Cardiac muscle cell (in vitro differentiated cells and primary cell): ENCODE measurements around the gene EPN2. TPM values are rescaled to one million over a fixed set of nuclear protein-coding genes. Genes with fewer than 3 reads are reported as not detected.
A peak's percentile ranks its signal among the peaks of the same experiment; 100 is the strongest.

Source experiments
- DNase-seq, 2 donors: peaks; one replicate each; pipeline versions ENCODE4 v3.0.0 to v3.0.0-alpha.2; 2010 to 2017; ENCODE audit warnings: low read depth in 1 of 2, low spot score in 1 of 2
- H3K27ac ChIP-seq: fragments of 200-600 bp; sonication (generic); 2 replicates; pipeline ENCODE4 v1.5.1; 2016
- H3K27me3 ChIP-seq: fragments of 200-600 bp; sonication (generic); 2 replicates; pipeline ENCODE4 v1.6.0; 2016; ENCODE audit warnings: control low read depth
- H3K36me3 ChIP-seq: fragments of 200-600 bp; sonication (generic); 2 replicates; pipeline ENCODE4 v1.5.1; 2016; ENCODE audit warnings: control low read depth
- H3K4me1 ChIP-seq: fragments of 200-600 bp; sonication (generic); 2 replicates; pipeline ENCODE4 v1.8.1; 2017; ENCODE audit warnings: low read depth, mild to moderate bottlenecking, mixed run types
- H3K4me3 ChIP-seq: fragments of 200-600 bp; sonication (generic); 2 replicates; pipeline ENCODE4 v1.5.1; 2016; ENCODE audit warnings: mild to moderate bottlenecking
- H3K9me3 ChIP-seq: fragments of 200-600 bp; sonication (generic); 2 replicates; pipeline ENCODE4 v1.5.1; 2017; ENCODE audit warnings: low read depth, mild to moderate bottlenecking, control low read depth
- polyA plus RNA-seq: library from polyadenylated mRNA; unstranded; fragments of >200 nt; fragmentation: Nextera tagmentation; extraction: Ambion mirVana; gene quantifications from 2 replicates; pipeline ENCODE4 v1.2.1, GENCODE V29; 2016
- total RNA-seq: library from RNA; depleted of rRNA; stranded (reverse); fragments of >200 nt; gene quantifications from 2 replicates; pipeline ENCODE4 v1.2.3, GENCODE V29; 2016
- TF ChIP-seq, protein P1 (sequence below): IDR thresholded peaks from 2 replicates; pipeline ENCODE4 v1.5.1; 2012; ENCODE audit warnings: low read depth, mild to moderate bottlenecking, low read length

EPN2 gene
- total and polyA plus RNA-seq, 2 experiments from 2014 or later, result 43.5 to 45.5 TPM

DNA sequence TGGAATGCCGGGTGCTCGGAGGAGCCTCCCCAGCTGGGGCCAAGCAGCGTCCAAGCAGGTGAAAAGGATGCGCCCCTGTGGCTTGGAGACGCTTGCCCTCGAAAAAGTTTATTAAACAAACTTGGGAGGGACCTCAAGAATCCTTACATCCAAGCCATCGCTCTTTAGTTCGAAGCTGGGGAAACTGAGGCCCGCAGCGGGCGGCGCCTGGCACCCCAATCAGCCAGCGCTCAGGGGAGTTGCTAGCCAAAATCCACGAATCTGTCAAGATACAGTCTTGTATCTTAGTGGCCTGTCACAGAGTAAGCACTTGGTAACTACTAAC is 125.9 kb downstream of the EPN2 start:
- Histone ChIP-seq H3K9me3 (no peaks in the 10 kb centered on the region), H3K27ac (no peak overlapping the region), H3K36me3 (no peaks in the 10 kb centered on the region), H3K4me3 (peak overlapping the region; percentile 66), H3K27me3 (no peaks in the 10 kb centered on the region), H3K4me1 (peaks cover 9% of the 10 kb centered on the region)
- no peak for DNase-seq
- TF ChIP-seq, protein P1, sequence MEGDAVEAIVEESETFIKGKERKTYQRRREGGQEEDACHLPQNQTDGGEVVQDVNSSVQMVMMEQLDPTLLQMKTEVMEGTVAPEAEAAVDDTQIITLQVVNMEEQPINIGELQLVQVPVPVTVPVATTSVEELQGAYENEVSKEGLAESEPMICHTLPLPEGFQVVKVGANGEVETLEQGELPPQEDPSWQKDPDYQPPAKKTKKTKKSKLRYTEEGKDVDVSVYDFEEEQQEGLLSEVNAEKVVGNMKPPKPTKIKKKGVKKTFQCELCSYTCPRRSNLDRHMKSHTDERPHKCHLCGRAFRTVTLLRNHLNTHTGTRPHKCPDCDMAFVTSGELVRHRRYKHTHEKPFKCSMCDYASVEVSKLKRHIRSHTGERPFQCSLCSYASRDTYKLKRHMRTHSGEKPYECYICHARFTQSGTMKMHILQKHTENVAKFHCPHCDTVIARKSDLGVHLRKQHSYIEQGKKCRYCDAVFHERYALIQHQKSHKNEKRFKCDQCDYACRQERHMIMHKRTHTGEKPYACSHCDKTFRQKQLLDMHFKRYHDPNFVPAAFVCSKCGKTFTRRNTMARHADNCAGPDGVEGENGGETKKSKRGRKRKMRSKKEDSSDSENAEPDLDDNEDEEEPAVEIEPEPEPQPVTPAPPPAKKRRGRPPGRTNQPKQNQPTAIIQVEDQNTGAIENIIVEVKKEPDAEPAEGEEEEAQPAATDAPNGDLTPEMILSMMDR, result no peak

DNA sequence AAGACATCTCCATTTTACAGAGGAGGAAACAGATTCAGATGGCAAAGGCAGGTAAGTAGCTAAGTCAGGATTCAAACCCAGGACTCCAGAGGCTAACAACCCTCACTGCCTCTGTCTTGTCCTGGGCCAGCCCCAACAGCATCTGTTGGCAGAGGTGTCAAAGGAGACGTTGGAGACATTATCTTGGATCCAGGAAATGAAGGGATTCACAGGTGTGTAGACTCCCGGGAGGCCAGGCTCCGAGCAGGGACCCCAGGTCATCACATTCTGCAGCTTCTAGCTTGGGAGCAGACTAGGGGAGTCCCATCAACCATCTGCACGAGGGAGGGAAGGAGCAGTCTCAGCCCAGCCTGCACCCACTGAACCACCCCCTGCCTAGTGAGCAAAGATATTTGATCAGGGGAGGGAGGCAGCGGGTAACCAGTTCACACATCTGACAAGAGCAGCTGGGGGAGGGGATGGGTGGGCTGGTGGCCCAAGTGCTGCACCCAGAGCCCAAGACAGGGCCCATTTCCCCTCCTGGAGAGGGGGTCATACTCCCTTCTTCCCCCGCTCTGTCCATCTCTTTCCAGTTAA is 126.4 kb downstream of the EPN2 start:
- Histone ChIP-seq H3K9me3 (no peaks in the 10 kb centered on the region), H3K4me3 (no peak overlapping the region), H3K4me1 (peaks cover 9% of the 10 kb centered on the region), H3K27me3 (no peaks in the 10 kb centered on the region), H3K36me3 (no peaks in the 10 kb centered on the region), H3K27ac (no peak overlapping the region)
- no peak for DNase-seq
- TF ChIP-seq, protein P1, result no peak

DNA sequence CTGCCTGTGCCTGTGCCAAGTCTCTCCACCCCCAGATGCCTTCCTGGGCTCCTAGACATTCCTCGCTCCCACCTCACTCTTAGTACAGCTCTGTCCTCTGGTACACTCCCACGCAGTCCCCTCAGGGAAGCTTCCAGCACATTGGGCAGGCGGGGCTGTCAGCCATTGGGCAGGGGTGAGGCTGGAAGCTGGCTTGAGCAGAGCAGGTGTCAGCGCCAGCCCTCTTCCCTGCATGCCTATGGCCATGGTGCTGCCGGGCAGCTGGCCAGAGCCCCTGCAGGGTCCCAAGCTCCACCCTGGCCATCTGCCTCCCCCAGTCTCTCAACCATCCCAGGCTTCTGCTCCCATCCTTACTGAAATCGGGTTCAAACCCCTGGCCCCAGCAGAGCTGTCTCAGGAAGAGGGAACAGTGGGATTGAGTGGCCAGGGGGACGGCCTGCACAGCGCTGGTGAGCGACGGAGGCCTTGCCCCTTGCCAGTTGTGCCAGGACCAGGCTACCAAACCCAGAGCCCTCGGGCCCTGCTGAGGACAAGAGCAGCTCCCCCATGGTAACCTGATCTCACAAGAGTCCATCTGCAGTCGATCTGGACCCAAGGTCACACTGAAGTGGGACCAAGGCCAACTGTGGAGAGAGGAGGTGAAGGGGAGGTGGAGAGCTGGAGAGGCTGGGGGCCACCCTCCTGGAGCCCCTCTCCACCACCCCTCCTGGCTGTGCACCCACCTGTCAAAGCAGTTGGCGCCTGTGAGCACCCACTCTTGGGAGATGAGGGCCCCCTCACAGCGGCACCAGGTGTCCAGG is 127.7 kb downstream of the EPN2 start:
- no peak overlapping the region for H3K4me3 ChIP-seq
- TF ChIP-seq, protein P1, result no peak
- H3K27ac ChIP-seq, result no peak overlapping the region
- DNase-seq, result peak in 1 of 2 donors; percentile 53
- no peaks in the 10 kb centered on the region for H3K36me3 ChIP-seq
- no peaks in the 10 kb centered on the region for H3K27me3 ChIP-seq
- H3K4me1 ChIP-seq, result peaks cover 9% of the 10 kb centered on the region
- no peaks in the 10 kb centered on the region for H3K9me3 ChIP-seq

DNA sequence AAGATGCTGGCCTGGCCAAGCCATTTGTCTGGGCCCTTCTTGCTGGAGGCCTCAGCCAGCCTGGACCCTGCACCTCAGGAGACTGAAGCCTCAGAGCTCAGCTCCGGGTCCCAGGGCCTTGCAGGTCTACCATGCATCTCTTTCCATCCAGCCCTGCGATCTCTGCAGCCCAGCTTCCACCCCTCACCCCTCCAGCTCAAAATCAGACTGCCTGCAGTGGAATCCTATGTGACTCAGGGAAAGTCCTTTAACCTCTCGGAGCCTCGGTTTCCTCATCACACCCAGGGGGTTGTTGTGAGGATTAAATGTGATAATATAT is 128.3 kb downstream of the EPN2 start:
- no peak overlapping the region for H3K4me3 ChIP-seq
- TF ChIP-seq, protein P1, result no peak
- H3K4me1 ChIP-seq, result peaks cover 9% of the 10 kb centered on the region
- DNase-seq, result no peak
- H3K9me3 ChIP-seq, result no peaks in the 10 kb centered on the region
- no peaks in the 10 kb centered on the region for H3K36me3 ChIP-seq
- no peaks in the 10 kb centered on the region for H3K27me3 ChIP-seq
- H3K27ac ChIP-seq, result no peak overlapping the region

DNA sequence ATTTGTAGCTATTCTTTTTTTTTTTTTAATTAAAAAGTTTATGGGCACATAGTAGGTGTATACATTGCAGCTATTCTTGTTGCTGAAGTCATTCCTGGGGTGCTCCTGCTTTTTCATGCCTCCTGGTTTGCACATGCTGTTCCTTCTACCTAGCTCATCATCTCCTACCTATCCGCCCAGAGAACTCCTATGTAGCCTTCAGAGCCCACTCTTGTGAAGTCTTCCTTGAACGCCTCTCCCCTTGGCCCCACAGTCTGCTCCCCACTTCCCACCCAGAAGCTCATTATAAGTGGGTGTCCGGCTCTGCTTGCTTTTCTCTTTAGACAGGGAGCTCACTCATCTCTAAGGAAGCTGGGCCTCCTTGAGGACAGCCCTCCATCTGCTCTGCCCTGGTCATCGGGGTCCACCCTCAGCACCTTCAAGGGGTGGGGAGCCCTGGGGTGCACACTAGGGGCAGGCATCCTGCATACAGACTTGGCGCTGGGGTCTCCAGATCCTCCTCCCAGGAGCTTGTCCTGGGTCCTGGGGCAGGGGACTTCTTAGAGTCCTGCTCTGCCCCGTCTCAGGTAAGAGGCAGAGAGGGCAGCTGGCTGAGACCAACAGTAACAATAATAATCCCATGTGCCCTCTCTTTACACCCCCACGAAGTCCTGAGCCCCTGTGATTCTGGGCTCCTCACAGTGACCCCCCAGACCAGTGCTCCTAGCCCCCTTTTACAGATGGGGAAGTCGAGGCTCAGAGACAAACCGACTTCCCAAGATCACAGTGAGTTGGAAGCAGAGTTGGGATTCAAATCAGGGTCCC is 128.9 kb downstream of the EPN2 start:
- TF ChIP-seq, protein P1, result no peak
- peaks cover 9% of the 10 kb centered on the region for H3K4me1 ChIP-seq
- DNase-seq, result no peak
- H3K27me3 ChIP-seq, result no peaks in the 10 kb centered on the region
- H3K36me3 ChIP-seq, result no peaks in the 10 kb centered on the region
- H3K9me3 ChIP-seq, result no peaks in the 10 kb centered on the region
- H3K4me3 ChIP-seq, result no peak overlapping the region
- H3K27ac ChIP-seq, result no peak overlapping the region
